Smooth muscle cell (in vitro differentiated cells): ENCODE results near the gene SHOX. TPM values are rescaled to one million over a fixed set of nuclear protein-coding genes. Genes with fewer than 3 reads are reported as not detected.

Source experiments
- DNase-seq: peaks from one replicate; lab custom pipeline; 2025; ENCODE audit not compliant: unreplicated experiment; lab: John Stamatoyannopoulos, UW
- H2AFZ ChIP-seq: fragments of 200-600 bp; sonication (generic); 2 replicates; pipeline ENCODE4 v1.6.0; 2016; ENCODE audit warnings: antibody characterized with exemption, low read depth, mild to moderate bottlenecking
- H3F3A ChIP-seq: fragments of 200-600 bp; sonication (generic); 2 replicates; pipeline ENCODE4 v1.6.0; 2017; ENCODE audit warnings: antibody characterized with exemption, low read depth
- H3K27ac ChIP-seq: fragments of 200-600 bp; sonication (generic); 2 replicates; pipeline ENCODE4 v1.5.1; 2016; ENCODE audit warnings: low read depth, mild to moderate bottlenecking
- H3K27me3 ChIP-seq: fragments of 200-600 bp; sonication (generic); 2 replicates; pipeline ENCODE4 v1.6.1; 2016; ENCODE audit warnings: low read depth, mild to moderate bottlenecking
- H3K36me3 ChIP-seq: fragments of 200-600 bp; sonication (generic); 2 replicates; pipeline ENCODE4 v1.5.1; 2016; ENCODE audit warnings: low read depth
- H3K4me1 ChIP-seq: fragments of 200-600 bp; sonication (generic); 2 replicates; pipeline ENCODE4 v1.5.1; 2016; ENCODE audit warnings: low read depth
- H3K4me2 ChIP-seq: fragments of 200-600 bp; sonication (generic); 2 replicates; pipeline ENCODE4 v1.6.0; 2016; ENCODE audit warnings: mild to moderate bottlenecking
- H3K4me3 ChIP-seq: fragments of 200-600 bp; sonication (generic); 2 replicates; pipeline ENCODE4 v1.5.1; 2016; ENCODE audit warnings: mild to moderate bottlenecking
- H3K79me2 ChIP-seq: fragments of 200-600 bp; sonication (generic); 2 replicates; pipeline ENCODE4 v1.6.0; 2016; ENCODE audit warnings: low read depth, mild to moderate bottlenecking
- H3K9ac ChIP-seq: fragments of 200-600 bp; sonication (generic); 2 replicates; pipeline ENCODE4 v1.6.0; 2016; ENCODE audit warnings: low read depth
- H3K9me3 ChIP-seq: fragments of 200-600 bp; sonication (generic); replicated peaks from 2 replicates; pipeline ENCODE4 v1.5.1; 2016; ENCODE audit warnings: low read depth
- H4K20me1 ChIP-seq: fragments of 200-600 bp; sonication (generic); 2 replicates; pipeline ENCODE4 v1.6.0; 2016; ENCODE audit warnings: low read depth
- WGBS: methylation state at CpG from one replicate; pipeline ENCODE4 v1.1.7; 2016; ENCODE audit warnings: low lambda C conversion rate; 5-methylcytosine and 5-hydroxymethylcytosine counted together
- polyA plus RNA-seq: library from polyadenylated mRNA; unstranded; fragments of >200 nt; fragmentation: Nextera tagmentation; extraction: Ambion mirVana; gene quantifications from 2 replicates; pipeline ENCODE4 v1.2.1, GENCODE V29; 2016
- total RNA-seq: library from RNA; depleted of rRNA; stranded (reverse); fragments of >200 nt; gene quantifications from 2 replicates; pipeline ENCODE4 v1.2.3, GENCODE V29; 2014
- TF ChIP-seq, protein P1 (sequence below): fragments of 200-600 bp; sonication (generic); IDR thresholded peaks from 2 replicates; pipeline ENCODE4 v1.5.1; 2017; ENCODE audit warnings: borderline replicate concordance, mild to moderate bottlenecking, antibody characterized with exemption; ENCODE audit not compliant: insufficient read depth, poor library complexity, severe bottlenecking

The SHOX gene
- total and polyA plus RNA-seq, 2 experiments from 2014 or later, result not detected

GRCh38 chrX:644304-645281 lies 14.0 kb downstream of the SHOX start:
- peaks cover 69% of the 10 kb centered on the region for H3K27me3 ChIP-seq
- DNase-seq, result no peak
- H3F3A ChIP-seq, result no peaks in the 10 kb centered on the region

GRCh38 chrX:646228-646495 lies 15.6 kb downstream of the SHOX start:
- H3K27ac ChIP-seq, result no peak overlapping the region
- no peaks in the 10 kb centered on the region for H3K9me3 ChIP-seq
- no peak overlapping the region for H2AFZ ChIP-seq
- H4K20me1 ChIP-seq, result no peaks in the 10 kb centered on the region
- H3K9ac ChIP-seq, result no peak overlapping the region
- H3K79me2 ChIP-seq, result no peaks in the 10 kb centered on the region
- H3K4me2 ChIP-seq, result no peak overlapping the region
- no peaks in the 10 kb centered on the region for H3K4me1 ChIP-seq
- peaks cover 54% of the 10 kb centered on the region for H3K27me3 ChIP-seq
- H3K4me3 ChIP-seq, result no peak overlapping the region
- no peak for DNase-seq
- no peaks in the 10 kb centered on the region for H3F3A ChIP-seq
- TF ChIP-seq, protein P1, sequence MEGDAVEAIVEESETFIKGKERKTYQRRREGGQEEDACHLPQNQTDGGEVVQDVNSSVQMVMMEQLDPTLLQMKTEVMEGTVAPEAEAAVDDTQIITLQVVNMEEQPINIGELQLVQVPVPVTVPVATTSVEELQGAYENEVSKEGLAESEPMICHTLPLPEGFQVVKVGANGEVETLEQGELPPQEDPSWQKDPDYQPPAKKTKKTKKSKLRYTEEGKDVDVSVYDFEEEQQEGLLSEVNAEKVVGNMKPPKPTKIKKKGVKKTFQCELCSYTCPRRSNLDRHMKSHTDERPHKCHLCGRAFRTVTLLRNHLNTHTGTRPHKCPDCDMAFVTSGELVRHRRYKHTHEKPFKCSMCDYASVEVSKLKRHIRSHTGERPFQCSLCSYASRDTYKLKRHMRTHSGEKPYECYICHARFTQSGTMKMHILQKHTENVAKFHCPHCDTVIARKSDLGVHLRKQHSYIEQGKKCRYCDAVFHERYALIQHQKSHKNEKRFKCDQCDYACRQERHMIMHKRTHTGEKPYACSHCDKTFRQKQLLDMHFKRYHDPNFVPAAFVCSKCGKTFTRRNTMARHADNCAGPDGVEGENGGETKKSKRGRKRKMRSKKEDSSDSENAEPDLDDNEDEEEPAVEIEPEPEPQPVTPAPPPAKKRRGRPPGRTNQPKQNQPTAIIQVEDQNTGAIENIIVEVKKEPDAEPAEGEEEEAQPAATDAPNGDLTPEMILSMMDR, result no peak
- 69% methylated on average over 3 of the region's 3 CpGs for WGBS
- no peaks in the 10 kb centered on the region for H3K36me3 ChIP-seq

More at GRCh38 chrX:644304-645281, 14.0 kb downstream of the SHOX start:
- Histone ChIP-seq H3K4me2 (no peak overlapping the region), H3K4me3 (no peak overlapping the region), H3K9me3 (no peaks in the 10 kb centered on the region), H3K27ac (no peak overlapping the region), H4K20me1 (no peaks in the 10 kb centered on the region), H2AFZ (no peak overlapping the region), H3K9ac (no peak overlapping the region), H3K36me3 (no peaks in the 10 kb centered on the region), H3K79me2 (no peaks in the 10 kb centered on the region), H3K4me1 (no peaks in the 10 kb centered on the region)
- TF ChIP-seq, protein P1, result no peak
- WGBS, result 5% methylated on average over 74 of the region's 95 CpGs

DNA sequence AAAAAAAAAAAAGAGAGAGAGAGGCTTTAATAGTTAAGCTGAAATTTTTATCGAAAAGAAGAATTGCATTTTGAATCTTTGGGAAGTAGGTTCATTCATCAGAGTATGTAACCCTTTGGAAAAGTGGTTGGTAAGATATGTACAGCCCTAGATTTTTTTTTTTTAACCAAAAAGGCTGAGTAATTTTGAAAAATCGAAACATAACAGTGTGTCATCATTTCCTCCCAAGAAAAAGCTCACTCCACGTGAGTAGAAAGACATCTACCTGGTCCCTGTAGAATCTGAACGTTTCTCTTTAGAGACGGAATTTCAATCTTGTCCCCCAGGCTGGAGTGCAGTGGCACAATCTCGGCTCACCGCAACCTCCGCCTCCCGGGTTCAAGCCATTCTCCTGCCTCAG lies 16.2 kb downstream of the SHOX start:
- H4K20me1 ChIP-seq, result no peaks in the 10 kb centered on the region
- no peak overlapping the region for H3K4me2 ChIP-seq
- H3K9ac ChIP-seq, result no peak overlapping the region
- no peaks in the 10 kb centered on the region for H3K79me2 ChIP-seq
- no peak for DNase-seq
- no peaks in the 10 kb centered on the region for H3K4me1 ChIP-seq
- H2AFZ ChIP-seq, result no peak overlapping the region
- H3K36me3 ChIP-seq, result no peaks in the 10 kb centered on the region
- no peaks in the 10 kb centered on the region for H3F3A ChIP-seq
- 83% methylated on average over 9 of the region's 9 CpGs for WGBS
- H3K27me3 ChIP-seq, result peaks cover 47% of the 10 kb centered on the region
- no peak overlapping the region for H3K4me3 ChIP-seq
- TF ChIP-seq, protein P1, result no peak
- H3K9me3 ChIP-seq, result no peaks in the 10 kb centered on the region
- no peak overlapping the region for H3K27ac ChIP-seq

DNA sequence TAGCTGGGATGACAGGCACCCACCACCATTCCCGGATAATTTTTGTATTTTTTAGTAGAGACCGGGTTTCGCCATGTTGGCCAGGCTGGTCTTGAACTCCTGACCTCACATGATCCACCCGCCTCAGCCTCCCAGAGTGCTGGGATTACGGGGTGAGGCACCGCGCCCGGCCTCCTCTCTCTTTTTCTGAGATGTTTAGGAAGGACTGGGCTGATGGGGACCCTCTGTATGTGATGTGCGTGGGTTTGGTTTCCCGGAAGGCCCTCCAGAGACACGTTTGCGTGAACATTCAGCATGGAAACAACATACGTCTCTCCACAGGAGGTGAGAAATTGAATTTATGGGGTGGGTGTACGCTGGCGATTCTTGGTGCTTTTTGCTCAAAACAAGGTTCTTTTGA lies 18.6 kb downstream of the SHOX start:
- no peaks in the 10 kb centered on the region for H3K9me3 ChIP-seq
- no peak overlapping the region for H2AFZ ChIP-seq
- no peaks in the 10 kb centered on the region for H3K36me3 ChIP-seq
- no peak overlapping the region for H3K4me3 ChIP-seq
- H4K20me1 ChIP-seq, result no peaks in the 10 kb centered on the region
- TF ChIP-seq, protein P1, result no peak
- WGBS, result 91% methylated on average over 15 of the region's 15 CpGs
- no peak for DNase-seq
- H3K4me2 ChIP-seq, result no peak overlapping the region
- H3F3A ChIP-seq, result no peaks in the 10 kb centered on the region
- H3K9ac ChIP-seq, result no peak overlapping the region
- no peaks in the 10 kb centered on the region for H3K4me1 ChIP-seq
- H3K27ac ChIP-seq, result no peak overlapping the region
- no peaks in the 10 kb centered on the region for H3K79me2 ChIP-seq
- H3K27me3 ChIP-seq, result peaks cover 27% of the 10 kb centered on the region
